Transverse colon (tissue), 4 donors: ENCODE measurements around the gene EIF5B.

Experiments used
- POLR2A ChIP-seq: fragments of 450-650 bp; IDR thresholded peaks from one replicate; pipeline ENCODE4 v1.6.1; 2016; ENCODE audit warnings: antibody characterized with exemption, mild to moderate bottlenecking, moderate library complexity
- POLR2AphosphoS5 ChIP-seq, 3 donors: sonication (generic); formaldehyde crosslinking; IDR thresholded peaks; one replicate each; pipeline ENCODE4 v1.6.1; 2016; ENCODE audit warnings: antibody characterized with exemption in 3 of 3
- TF ChIP-seq, protein P1 (sequence below), 5 experiments: fragments of 200-600 bp in 3 of 5; fragments of 450-650 bp in 2 of 5; sonication (generic) in 3 of 5; IDR thresholded peaks; 1 replicate in 2 of 5; 2 replicates in 3 of 5; pipeline ENCODE4 v1.5.1; 2016 to 2017; ENCODE audit warnings: antibody characterized with exemption in 5 of 5, inconsistent platforms in 3 of 5, mild to moderate bottlenecking in 2 of 5, moderate library complexity in 1 of 5

- TF ChIP-seq POLR2A (no peak), POLR2AphosphoS5 (IDR thresholded peaks at IDR 0.05) (no peak)
- TF ChIP-seq, protein P1, sequence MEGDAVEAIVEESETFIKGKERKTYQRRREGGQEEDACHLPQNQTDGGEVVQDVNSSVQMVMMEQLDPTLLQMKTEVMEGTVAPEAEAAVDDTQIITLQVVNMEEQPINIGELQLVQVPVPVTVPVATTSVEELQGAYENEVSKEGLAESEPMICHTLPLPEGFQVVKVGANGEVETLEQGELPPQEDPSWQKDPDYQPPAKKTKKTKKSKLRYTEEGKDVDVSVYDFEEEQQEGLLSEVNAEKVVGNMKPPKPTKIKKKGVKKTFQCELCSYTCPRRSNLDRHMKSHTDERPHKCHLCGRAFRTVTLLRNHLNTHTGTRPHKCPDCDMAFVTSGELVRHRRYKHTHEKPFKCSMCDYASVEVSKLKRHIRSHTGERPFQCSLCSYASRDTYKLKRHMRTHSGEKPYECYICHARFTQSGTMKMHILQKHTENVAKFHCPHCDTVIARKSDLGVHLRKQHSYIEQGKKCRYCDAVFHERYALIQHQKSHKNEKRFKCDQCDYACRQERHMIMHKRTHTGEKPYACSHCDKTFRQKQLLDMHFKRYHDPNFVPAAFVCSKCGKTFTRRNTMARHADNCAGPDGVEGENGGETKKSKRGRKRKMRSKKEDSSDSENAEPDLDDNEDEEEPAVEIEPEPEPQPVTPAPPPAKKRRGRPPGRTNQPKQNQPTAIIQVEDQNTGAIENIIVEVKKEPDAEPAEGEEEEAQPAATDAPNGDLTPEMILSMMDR (IDR thresholded peaks at IDR 0.05) = no peak
These were observed 45.0 kb downstream of the EIF5B start for GRCh38 chr2:99382143-99382542.
